ENCODE results near the gene SYT9.

DNA sequence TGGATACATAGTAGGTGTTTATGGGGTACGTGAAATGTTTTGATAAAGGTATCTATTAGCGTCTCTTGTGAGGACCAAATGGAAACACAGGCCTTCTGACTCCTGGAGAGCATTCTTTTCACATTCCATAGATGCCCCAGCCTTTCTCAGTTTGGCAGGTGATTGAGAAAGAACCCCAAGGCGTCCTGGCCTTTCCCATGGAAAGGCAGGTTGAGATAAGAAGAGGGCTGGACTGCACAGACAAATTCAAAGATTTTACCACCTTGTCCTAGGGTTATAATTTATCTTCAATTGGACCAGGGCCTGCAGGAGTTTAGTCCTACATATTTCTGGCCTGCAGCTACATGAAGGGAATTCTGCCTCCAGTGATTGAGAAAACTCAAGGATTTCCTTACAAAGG lies 232.9 kb downstream of the SYT9 start:
- TF ChIP-seq EP300 (IDR thresholded peaks at IDR 0.05): no peak
- TF ChIP-seq POLR2A (IDR thresholded peaks at IDR 0.05): no peak
- TF ChIP-seq, protein P1, sequence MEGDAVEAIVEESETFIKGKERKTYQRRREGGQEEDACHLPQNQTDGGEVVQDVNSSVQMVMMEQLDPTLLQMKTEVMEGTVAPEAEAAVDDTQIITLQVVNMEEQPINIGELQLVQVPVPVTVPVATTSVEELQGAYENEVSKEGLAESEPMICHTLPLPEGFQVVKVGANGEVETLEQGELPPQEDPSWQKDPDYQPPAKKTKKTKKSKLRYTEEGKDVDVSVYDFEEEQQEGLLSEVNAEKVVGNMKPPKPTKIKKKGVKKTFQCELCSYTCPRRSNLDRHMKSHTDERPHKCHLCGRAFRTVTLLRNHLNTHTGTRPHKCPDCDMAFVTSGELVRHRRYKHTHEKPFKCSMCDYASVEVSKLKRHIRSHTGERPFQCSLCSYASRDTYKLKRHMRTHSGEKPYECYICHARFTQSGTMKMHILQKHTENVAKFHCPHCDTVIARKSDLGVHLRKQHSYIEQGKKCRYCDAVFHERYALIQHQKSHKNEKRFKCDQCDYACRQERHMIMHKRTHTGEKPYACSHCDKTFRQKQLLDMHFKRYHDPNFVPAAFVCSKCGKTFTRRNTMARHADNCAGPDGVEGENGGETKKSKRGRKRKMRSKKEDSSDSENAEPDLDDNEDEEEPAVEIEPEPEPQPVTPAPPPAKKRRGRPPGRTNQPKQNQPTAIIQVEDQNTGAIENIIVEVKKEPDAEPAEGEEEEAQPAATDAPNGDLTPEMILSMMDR (IDR thresholded peaks at IDR 0.05): no peak
- TF ChIP-seq POLR2AphosphoS5 (IDR thresholded peaks at IDR 0.05): no peak

Data from suprapubic skin (tissue), 4 donors.